ENCODE measurements around the gene IFNW1. TPM values are rescaled to one million over a fixed set of nuclear protein-coding genes. Genes with fewer than 3 reads are reported as not detected.
"Not testable (repeated sequence)": the region's sequence is repeated elsewhere in the genome, so short reads cannot be mapped to it uniquely, and the experiment has no call there.

The IFNW1 gene
- total and polyA plus RNA-seq, 11 donors = not detected

DNA sequence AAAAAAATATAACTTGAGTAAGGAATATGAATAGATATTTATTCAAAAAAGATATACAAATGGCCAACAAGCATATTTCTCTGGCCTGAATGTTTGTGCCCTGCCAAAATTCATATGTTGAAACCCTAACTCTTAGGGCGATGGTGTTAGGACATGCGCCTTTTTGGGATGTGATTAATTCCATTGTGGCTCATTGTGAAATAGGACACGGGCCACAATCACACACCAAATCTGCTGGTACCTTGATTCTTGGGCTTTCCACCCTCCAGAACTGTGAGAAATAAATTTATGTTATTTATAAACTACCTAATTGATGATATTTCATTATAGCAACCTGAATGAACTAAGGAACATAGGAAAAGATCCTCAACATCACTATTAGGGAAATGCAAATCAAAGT, 30.5 kb upstream of the IFNW1 start:
- ATAC-seq (no peak), DNase-seq (no peak)
- WGBS, 4 donors = 79 to 92% (median 85%) methylated on average over 3 of the region's 3 CpGs
- Histone ChIP-seq H3K9me3 (no peaks in the 10 kb centered on the region), H3K27ac (no peak overlapping the region), H3K27me3 (peaks cover 0 to 3% (median 0%) of the 10 kb centered on the region in 9 donors), H3K4me3 (no peak overlapping the region), H3K36me3 (no peaks in the 10 kb centered on the region), H3K4me1 (no peaks in the 10 kb centered on the region)
- intact Hi-C loops (cut with DNase I) = no loop called here
- TF ChIP-seq, protein P1, sequence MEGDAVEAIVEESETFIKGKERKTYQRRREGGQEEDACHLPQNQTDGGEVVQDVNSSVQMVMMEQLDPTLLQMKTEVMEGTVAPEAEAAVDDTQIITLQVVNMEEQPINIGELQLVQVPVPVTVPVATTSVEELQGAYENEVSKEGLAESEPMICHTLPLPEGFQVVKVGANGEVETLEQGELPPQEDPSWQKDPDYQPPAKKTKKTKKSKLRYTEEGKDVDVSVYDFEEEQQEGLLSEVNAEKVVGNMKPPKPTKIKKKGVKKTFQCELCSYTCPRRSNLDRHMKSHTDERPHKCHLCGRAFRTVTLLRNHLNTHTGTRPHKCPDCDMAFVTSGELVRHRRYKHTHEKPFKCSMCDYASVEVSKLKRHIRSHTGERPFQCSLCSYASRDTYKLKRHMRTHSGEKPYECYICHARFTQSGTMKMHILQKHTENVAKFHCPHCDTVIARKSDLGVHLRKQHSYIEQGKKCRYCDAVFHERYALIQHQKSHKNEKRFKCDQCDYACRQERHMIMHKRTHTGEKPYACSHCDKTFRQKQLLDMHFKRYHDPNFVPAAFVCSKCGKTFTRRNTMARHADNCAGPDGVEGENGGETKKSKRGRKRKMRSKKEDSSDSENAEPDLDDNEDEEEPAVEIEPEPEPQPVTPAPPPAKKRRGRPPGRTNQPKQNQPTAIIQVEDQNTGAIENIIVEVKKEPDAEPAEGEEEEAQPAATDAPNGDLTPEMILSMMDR (IDR thresholded peaks at IDR 0.05) = no peak
- TF ChIP-seq POLR2A (IDR thresholded peaks at IDR 0.05) = no peak

DNA sequence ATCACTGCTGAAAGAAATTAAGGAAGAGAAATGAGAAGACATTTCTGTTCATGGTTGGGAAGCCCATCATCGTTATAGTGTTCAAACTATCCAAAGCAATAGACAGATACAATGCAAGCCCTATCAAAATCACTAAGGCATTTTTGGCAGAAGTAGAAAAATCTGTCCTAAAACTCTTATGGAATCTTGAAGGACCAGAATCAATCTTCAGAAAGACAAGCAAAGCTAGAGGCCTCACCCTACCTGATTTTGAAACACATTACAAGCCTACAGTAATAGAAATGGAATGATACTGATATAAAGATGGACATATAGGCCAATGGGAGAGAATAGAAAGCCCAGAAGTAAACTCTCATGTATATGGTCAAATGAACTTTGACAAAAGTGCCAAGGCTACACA, 29.7 kb upstream of the IFNW1 start:
- DNase-seq = no peak
- Histone ChIP-seq H3K4me3 (no peak overlapping the region), H3K27ac (no peak overlapping the region), H3K27me3 (peaks cover 0 to 3% (median 0%) of the 10 kb centered on the region in 9 donors), H3K9me3 (no peaks in the 10 kb centered on the region), H3K4me1 (no peaks in the 10 kb centered on the region), H3K36me3 (no peaks in the 10 kb centered on the region)
- intact Hi-C loops (cut with DNase I) = no loop called here
- WGBS, 4 donors = 81 to 86% (median 83%) methylated on average over 1 of the region's 1 CpG
- ATAC-seq = no peak
- TF ChIP-seq, protein P1 (IDR thresholded peaks at IDR 0.05) = no peak

DNA sequence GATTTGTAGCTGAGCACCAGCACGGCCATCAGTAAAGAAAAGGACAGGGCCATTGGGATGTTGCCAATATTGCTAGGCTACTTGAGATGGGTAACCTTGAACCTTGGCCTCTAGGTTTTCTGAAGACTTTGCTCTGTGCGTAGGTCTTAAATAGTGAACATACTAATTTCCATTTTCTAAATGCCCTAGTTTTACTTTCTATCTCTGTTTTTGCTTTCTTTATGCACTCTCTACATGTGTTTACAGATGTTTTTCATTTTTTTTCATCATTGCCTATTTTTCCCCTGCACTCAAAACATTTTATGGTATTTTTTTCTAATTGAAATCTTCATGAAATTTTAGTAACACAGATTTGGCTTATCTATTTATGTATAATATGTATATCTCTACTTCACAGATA, 24.9 kb upstream of the IFNW1 start, which contains the start of gene IFNA21:
Gene IFNA21, minus strand, starts transcription at position 101 of the 400 bp plus-strand sequence. Its CDS starts 48 bp downstream, at position 53.
- H3K9me3 ChIP-seq; intact Hi-C loops (cut with DNase I); H3K36me3 ChIP-seq; H3K4me3 ChIP-seq; DNase-seq; H3K4me1 ChIP-seq; H3K27ac ChIP-seq; H3K27me3 ChIP-seq; ATAC-seq: not testable (repeated sequence)
- WGBS, 4 donors = 82 to 91% (median 84%) methylated on average over 2 of the region's 2 CpGs

DNA sequence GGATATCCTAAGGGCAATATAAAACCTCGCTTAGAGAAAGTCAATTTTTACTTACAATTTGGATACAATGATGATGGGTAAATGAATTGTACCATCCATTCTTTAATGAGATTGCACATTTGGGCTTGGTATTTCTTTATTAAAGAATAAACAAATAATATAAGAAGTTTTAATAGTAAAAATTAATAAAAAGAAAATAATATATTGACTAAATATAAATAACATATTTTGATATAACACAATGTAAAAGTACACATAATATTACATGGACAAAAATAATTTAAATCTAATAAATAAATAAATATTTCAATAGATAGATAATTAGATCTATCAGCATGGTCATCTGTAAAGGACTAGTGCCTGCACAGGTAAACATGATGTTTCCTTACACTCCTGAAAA, 23.9 kb upstream of the IFNW1 start:
- intact Hi-C loops (cut with DNase I) = no loop called here
- H3K36me3 ChIP-seq = no peaks in the 10 kb centered on the region
- DNase-seq = no peak
- H3K27me3 ChIP-seq = peaks cover 0 to 3% (median 0%) of the 10 kb centered on the region in 9 donors
- no peak for TF ChIP-seq POLR2A (IDR thresholded peaks at IDR 0.05)
- TF ChIP-seq, protein P1 (IDR thresholded peaks at IDR 0.05) = no peak
- 86 to 97% (median 91%) methylated on average over 1 of the region's 1 CpG for WGBS, 4 donors
- no peak overlapping the region for H3K27ac ChIP-seq
- ATAC-seq = no peak
- peaks cover 0 to 4% (median 0%) of the 10 kb centered on the region in 12 donors for H3K9me3 ChIP-seq
- H3K4me3 ChIP-seq = no peak overlapping the region
- peaks cover 0 to 4% (median 0%) of the 10 kb centered on the region in 12 donors for H3K4me1 ChIP-seq

DNA sequence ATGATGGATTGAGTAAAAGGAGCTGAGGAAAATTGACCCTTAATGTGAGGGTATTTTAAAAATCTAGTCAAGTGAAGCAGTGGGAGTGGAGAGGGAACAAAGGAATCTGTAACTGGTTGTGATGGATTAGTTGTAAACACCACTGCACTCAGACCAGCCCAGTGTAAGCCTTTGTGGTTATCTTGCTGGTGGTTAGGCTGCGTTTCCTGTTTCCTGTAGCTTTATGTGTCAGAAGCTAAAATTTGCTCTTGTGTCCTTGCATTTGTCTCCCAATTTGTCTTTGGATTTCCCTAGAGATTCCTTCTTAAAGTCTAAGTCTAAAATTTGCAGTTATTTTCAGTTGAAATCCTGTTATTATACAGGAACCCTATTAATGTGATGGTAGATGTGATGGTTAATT, 18.5 kb upstream of the IFNW1 start:
- Histone ChIP-seq H3K27ac (no peak overlapping the region), H3K27me3 (no peaks in the 10 kb centered on the region), H3K36me3 (no peaks in the 10 kb centered on the region), H3K4me3 (no peak overlapping the region), H3K4me1 (peaks cover 0 to 12% (median 0%) of the 10 kb centered on the region in 12 donors), H3K9me3 (peaks cover 0 to 6% (median 0%) of the 10 kb centered on the region in 12 donors)
- ATAC-seq (no peak), DNase-seq (no peak)
- TF ChIP-seq, protein P1 (IDR thresholded peaks at IDR 0.05) = no peak
- TF ChIP-seq POLR2A (IDR thresholded peaks at IDR 0.05) = no peak
- intact Hi-C loops (cut with DNase I) = no loop called here
- 22 to 31% (median 24%) methylated on average over 1 of the region's 1 CpG for WGBS, 4 donors
